T-helper 1 cell (primary cell): ENCODE data around the gene RABGAP1.
A peak's percentile ranks its signal among the peaks of the same experiment; 100 is the strongest.
"Not testable (repeated sequence)": the region's sequence is repeated elsewhere in the genome, so short reads cannot be mapped to it uniquely, and the experiment has no call there.

Source experiments
- DNase-seq, 5 donors: peaks; one replicate each; pipeline ENCODE4 v3.0.0-alpha.2; 2012 to 2020
- total RNA-seq, 4 donors: gene quantifications; one replicate each; lab custom pipeline; 2026; lab: John Stamatoyannopoulos, UW

Gene RABGAP1
- 36.0 to 70.1 (median 58.2) reads per million in 4 donors for total RNA-seq

- DNase-seq, result peak; percentile 98 to 99 (median 99)
Measured at GRCh38 chr9:122940749-122941581, at the start of gene RABGAP1. Gene RABGAP1 (plus strand): TSS chr9:122941020. CDS start chr9:122957060, 16,040 bp downstream.

GRCh38 chr9:122897969-122898368, 42.9 kb upstream of the RABGAP1 start:
- no peak for DNase-seq

GRCh38 chr9:122900791-122901190, 40.0 kb upstream of the RABGAP1 start:
- peak in 1 of 5 donors; percentile 16 for DNase-seq

GRCh38 chr9:122904466-122904822, 36.4 kb upstream of the RABGAP1 start:
- DNase-seq, result peak in 2 of 5 donors; percentile 8 to 28

GRCh38 chr9:122904823-122905710, 35.8 kb upstream of the RABGAP1 start, which contains the start of gene RC3H2:
Gene RC3H2 (minus strand): TSS chr9:122905359. CDS start chr9:122897509, 7,850 bp downstream.
- DNase-seq, result peak; percentile 92 to 99 (median 98)

- DNase-seq, result not testable (repeated sequence)
Measured at GRCh38 chr9:122906122-122906521, 34.7 kb upstream of the RABGAP1 start.

- no peak for DNase-seq
Measured at GRCh38 chr9:122912671-122912963, 28.2 kb upstream of the RABGAP1 start.

GRCh38 chr9:122912964-122913673, 27.7 kb upstream of the RABGAP1 start, which contains the start of gene ZBTB6:
Gene ZBTB6 (minus strand): TSS chr9:122913323. CDS start chr9:122912072, 1,251 bp downstream.
- peak; percentile 28 to 81 (median 66) for DNase-seq

GRCh38 chr9:122918310-122918709, 22.5 kb upstream of the RABGAP1 start:
- DNase-seq, result no peak

GRCh38 chr9:122922713-122923112, 18.1 kb upstream of the RABGAP1 start:
- DNase-seq, result no peak

GRCh38 chr9:122923947-122924346, 16.9 kb upstream of the RABGAP1 start:
- DNase-seq, result no peak

GRCh38 chr9:122929796-122930354, 10.9 kb upstream of the RABGAP1 start:
- DNase-seq, result no peak

GRCh38 chr9:122930541-122931225, 10.1 kb upstream of the RABGAP1 start:
- no peak for DNase-seq

- DNase-seq, result peak; percentile 76 to 91 (median 85)
Measured at GRCh38 chr9:122931226-122932121, 9.3 kb upstream of the RABGAP1 start, which contains the start of gene ZBTB26. Gene ZBTB26 (minus strand): TSS chr9:122931512. CDS start chr9:122919934, 11,578 bp downstream.

- DNase-seq, result no peak
Measured at GRCh38 chr9:122936464-122936863, 4.4 kb upstream of the RABGAP1 start.

GRCh38 chr9:122936883-122937282, 3.9 kb upstream of the RABGAP1 start:
- no peak for DNase-seq

GRCh38 chr9:122939601-122940000, 1.2 kb upstream of the RABGAP1 start:
- no peak for DNase-seq

- no peak for DNase-seq
Measured at GRCh38 chr9:122940454-122940748, 419 bp upstream of the RABGAP1 start.

GRCh38 chr9:122941582-122942234, 888 bp downstream of the RABGAP1 start:
- no peak for DNase-seq
